ENCODE measurements around the gene NUMA1.

NUMA1 gene

GRCh38 chr11:72023335-72023734, 57.0 kb downstream of the NUMA1 start:
- DNase-seq (ENCODE audit: low read depth in 2 of 2) = no peak

- DNase-seq (ENCODE audit: low read depth in 2 of 2) = no peak
Observed at GRCh38 chr11:72018171-72018570, 62.2 kb downstream of the NUMA1 start.

GRCh38 chr11:72015511-72016061, 64.8 kb downstream of the NUMA1 start:
- DNase-seq (ENCODE audit: low read depth in 2 of 2) = no peak

GRCh38 chr11:72014761-72015320, 65.5 kb downstream of the NUMA1 start:
- no peak for DNase-seq (ENCODE audit: low read depth in 2 of 2)

GRCh38 chr11:72013765-72014711, 66.3 kb downstream of the NUMA1 start:
- DNase-seq (ENCODE audit: low read depth in 2 of 2) = no peak

GRCh38 chr11:72012897-72013721, 67.2 kb downstream of the NUMA1 start:
- no peak for DNase-seq (ENCODE audit: low read depth in 2 of 2)

- DNase-seq (ENCODE audit: low read depth in 2 of 2) = no peak
Observed at GRCh38 chr11:72012091-72012630, 68.2 kb downstream of the NUMA1 start.

GRCh38 chr11:72010529-72011233, 69.7 kb downstream of the NUMA1 start:
- DNase-seq (ENCODE audit: low read depth in 2 of 2) = no peak

GRCh38 chr11:72009156-72009555, 71.2 kb downstream of the NUMA1 start:
- no peak for DNase-seq (ENCODE audit: low read depth in 2 of 2)

- DNase-seq (ENCODE audit: low read depth in 2 of 2) = no peak
Observed at GRCh38 chr11:72008728-72009127, 71.6 kb downstream of the NUMA1 start.

GRCh38 chr11:72007587-72007986, 72.8 kb downstream of the NUMA1 start:
- no peak for DNase-seq (ENCODE audit: low read depth in 2 of 2)

GRCh38 chr11:72007089-72007476, 73.3 kb downstream of the NUMA1 start:
- DNase-seq (ENCODE audit: low read depth in 2 of 2) = no peak

- no peak for DNase-seq (ENCODE audit: low read depth in 2 of 2)
Observed at GRCh38 chr11:72006309-72007088, 73.8 kb downstream of the NUMA1 start.

GRCh38 chr11:72005347-72006260, 74.7 kb downstream of the NUMA1 start:
- no peak for DNase-seq (ENCODE audit: low read depth in 2 of 2)

GRCh38 chr11:72004515-72005346, 75.6 kb downstream of the NUMA1 start:
- no peak for DNase-seq (ENCODE audit: low read depth in 2 of 2)

- DNase-seq (ENCODE audit: low read depth in 2 of 2) = no peak
Observed at GRCh38 chr11:72003776-72004171, 76.6 kb downstream of the NUMA1 start.

GRCh38 chr11:72002841-72003775, 77.2 kb downstream of the NUMA1 start:
- DNase-seq (ENCODE audit: low read depth in 2 of 2) = no peak

Data from activated CD8-positive, alpha-beta memory T cell treated with anti-CD3 and anti-CD28 coated beads for 4 hours (primary cell).